BLaER1 (cell line): ENCODE measurements around the gene ARHGAP24.

ENCODE experiments used
- H3K27ac ChIP-seq: shearing (Covaris generic); formaldehyde crosslinking; 2 replicates; pipeline ENCODE4 v1.8.1; 2022
- H3K27me3 ChIP-seq: shearing (Covaris generic); formaldehyde crosslinking; 2 replicates; pipeline ENCODE4 v1.8.1; 2022
- H3K36me3 ChIP-seq: shearing (Covaris generic); formaldehyde crosslinking; 2 replicates; pipeline ENCODE4 v1.8.1; 2022
- H3K4me1 ChIP-seq: shearing (Covaris generic); formaldehyde crosslinking; 2 replicates; pipeline ENCODE4 v1.8.1; 2022
- H3K4me2 ChIP-seq: shearing (Covaris generic); formaldehyde crosslinking; 2 replicates; pipeline ENCODE4 v1.8.1; 2022
- H3K4me3 ChIP-seq: shearing (Covaris generic); formaldehyde crosslinking; 2 replicates; pipeline ENCODE4 v1.8.1; 2022
- H3K9ac ChIP-seq: shearing (Covaris generic); formaldehyde crosslinking; 2 replicates; pipeline ENCODE4 v1.8.1; 2022
- H3K9me3 ChIP-seq: shearing (Covaris generic); formaldehyde crosslinking; 2 replicates; pipeline ENCODE4 v1.8.1; 2022
- H4K20me1 ChIP-seq: shearing (Covaris generic); formaldehyde crosslinking; 2 replicates; pipeline ENCODE4 v1.8.1; 2022
- Cebpa-rat ChIP-seq: shearing (Covaris generic); IDR thresholded peaks from 2 replicates; pipeline ENCODE4 v1.8.1; 2022

Gene ARHGAP24

GRCh38 chr4:85543832-85544231 lies 68.9 kb downstream of the ARHGAP24 start:
- H3K4me2 ChIP-seq = no peak overlapping the region
- no peak overlapping the region for H3K27ac ChIP-seq
- H4K20me1 ChIP-seq = no peaks in the 10 kb centered on the region
- no peak overlapping the region for H3K9ac ChIP-seq
- H3K4me1 ChIP-seq = no peaks in the 10 kb centered on the region
- H3K36me3 ChIP-seq = no peaks in the 10 kb centered on the region
- no peaks in the 10 kb centered on the region for H3K9me3 ChIP-seq
- no peaks in the 10 kb centered on the region for H3K27me3 ChIP-seq
- TF ChIP-seq Cebpa-rat = no peak
- no peak overlapping the region for H3K4me3 ChIP-seq

GRCh38 chr4:85544751-85545150 lies 69.8 kb downstream of the ARHGAP24 start:
- Histone ChIP-seq H3K4me2 (no peak overlapping the region), H3K9ac (no peak overlapping the region), H3K36me3 (no peaks in the 10 kb centered on the region), H3K27me3 (no peaks in the 10 kb centered on the region), H3K9me3 (no peaks in the 10 kb centered on the region), H3K4me3 (no peak overlapping the region), H3K4me1 (no peaks in the 10 kb centered on the region), H4K20me1 (no peaks in the 10 kb centered on the region), H3K27ac (no peak overlapping the region)
- no peak for TF ChIP-seq Cebpa-rat

GRCh38 chr4:85548116-85548515 lies 73.2 kb downstream of the ARHGAP24 start:
- Histone ChIP-seq H3K27ac (no peak overlapping the region), H3K27me3 (no peaks in the 10 kb centered on the region), H3K9ac (no peak overlapping the region), H3K4me3 (no peak overlapping the region), H3K9me3 (no peaks in the 10 kb centered on the region), H3K4me2 (no peak overlapping the region), H4K20me1 (no peaks in the 10 kb centered on the region), H3K36me3 (no peaks in the 10 kb centered on the region), H3K4me1 (no peaks in the 10 kb centered on the region)
- TF ChIP-seq Cebpa-rat = no peak

- no peak for TF ChIP-seq Cebpa-rat
- no peak overlapping the region for H3K4me2 ChIP-seq
- H3K9me3 ChIP-seq = peaks cover 4% of the 10 kb centered on the region; the same call in 1 of the 2 replicates
- no peaks in the 10 kb centered on the region for H3K4me1 ChIP-seq
- H3K9ac ChIP-seq = no peak overlapping the region
- no peak overlapping the region for H3K27ac ChIP-seq
- H3K36me3 ChIP-seq = no peaks in the 10 kb centered on the region
- no peaks in the 10 kb centered on the region for H3K27me3 ChIP-seq
- H4K20me1 ChIP-seq = no peaks in the 10 kb centered on the region
- H3K4me3 ChIP-seq = no peak overlapping the region
Observed at GRCh38 chr4:85548841-85549240, 73.9 kb downstream of the ARHGAP24 start.

GRCh38 chr4:85555206-85555605 lies 80.3 kb downstream of the ARHGAP24 start:
- no peaks in the 10 kb centered on the region for H4K20me1 ChIP-seq
- H3K9me3 ChIP-seq = peaks cover 8% of the 10 kb centered on the region; the same call in 1 of the 2 replicates
- no peak overlapping the region for H3K4me2 ChIP-seq
- no peaks in the 10 kb centered on the region for H3K36me3 ChIP-seq
- H3K4me1 ChIP-seq = peaks cover 7% of the 10 kb centered on the region
- no peak overlapping the region for H3K4me3 ChIP-seq
- H3K27ac ChIP-seq = no peak overlapping the region
- TF ChIP-seq Cebpa-rat = no peak
- H3K9ac ChIP-seq = no peak overlapping the region
- H3K27me3 ChIP-seq = no peaks in the 10 kb centered on the region

- no peak for TF ChIP-seq Cebpa-rat
- H3K9me3 ChIP-seq = peaks cover 8% of the 10 kb centered on the region; the same call in 1 of the 2 replicates
- no peak overlapping the region for H3K27ac ChIP-seq
- no peaks in the 10 kb centered on the region for H3K27me3 ChIP-seq
- no peak overlapping the region for H3K9ac ChIP-seq
- H3K4me1 ChIP-seq = peaks cover 7% of the 10 kb centered on the region
- H3K4me3 ChIP-seq = no peak overlapping the region
- no peaks in the 10 kb centered on the region for H4K20me1 ChIP-seq
- H3K36me3 ChIP-seq = no peaks in the 10 kb centered on the region
- H3K4me2 ChIP-seq = no peak overlapping the region
Observed at GRCh38 chr4:85556283-85556682, 81.3 kb downstream of the ARHGAP24 start.

- H3K9me3 ChIP-seq = peaks cover 8% of the 10 kb centered on the region; the same call in 1 of the 2 replicates
Observed at GRCh38 chr4:85557016-85557901, 82.3 kb downstream of the ARHGAP24 start.

GRCh38 chr4:85565761-85566480 lies 91.0 kb downstream of the ARHGAP24 start:
- TF ChIP-seq Cebpa-rat = no peak
- H3K4me2 ChIP-seq = no peak overlapping the region
- no peaks in the 10 kb centered on the region for H4K20me1 ChIP-seq
- no peaks in the 10 kb centered on the region for H3K36me3 ChIP-seq
- H3K4me1 ChIP-seq = no peaks in the 10 kb centered on the region
- no peaks in the 10 kb centered on the region for H3K9me3 ChIP-seq
- H3K9ac ChIP-seq = no peak overlapping the region
- H3K27ac ChIP-seq = no peak overlapping the region
- H3K4me3 ChIP-seq = no peak overlapping the region
- H3K27me3 ChIP-seq = no peaks in the 10 kb centered on the region; the same call in 1 of the 2 replicates

More at GRCh38 chr4:85557016-85557901, 82.3 kb downstream of the ARHGAP24 start:
- Histone ChIP-seq H3K4me3 (no peak overlapping the region), H3K27ac (no peak overlapping the region), H4K20me1 (no peaks in the 10 kb centered on the region), H3K9ac (no peak overlapping the region), H3K4me1 (peaks cover 7% of the 10 kb centered on the region), H3K36me3 (no peaks in the 10 kb centered on the region), H3K4me2 (no peak overlapping the region), H3K27me3 (no peaks in the 10 kb centered on the region)
- TF ChIP-seq Cebpa-rat = no peak

GRCh38 chr4:85569730-85570299 lies 94.9 kb downstream of the ARHGAP24 start:
- H3K9me3 ChIP-seq = no peaks in the 10 kb centered on the region
- no peak for TF ChIP-seq Cebpa-rat
- no peak overlapping the region for H3K4me2 ChIP-seq
- H4K20me1 ChIP-seq = no peaks in the 10 kb centered on the region
- no peaks in the 10 kb centered on the region for H3K36me3 ChIP-seq
- no peak overlapping the region for H3K27ac ChIP-seq
- H3K9ac ChIP-seq = no peak overlapping the region
- H3K4me1 ChIP-seq = 0 out of 2 replicates have a peak, but pooled peaks cover 6% of the 10 kb centered on the region
- no peak overlapping the region for H3K4me3 ChIP-seq
- H3K27me3 ChIP-seq = no peaks in the 10 kb centered on the region; the same call in 1 of the 2 replicates

- Histone ChIP-seq H4K20me1 (no peaks in the 10 kb centered on the region), H3K4me1 (0 out of 2 replicates have a peak, but pooled peaks cover 6% of the 10 kb centered on the region), H3K27me3 (no peaks in the 10 kb centered on the region; the same call in 1 of the 2 replicates), H3K27ac (no peak overlapping the region), H3K9ac (no peak overlapping the region), H3K36me3 (no peaks in the 10 kb centered on the region), H3K4me2 (no peak overlapping the region), H3K4me3 (no peak overlapping the region), H3K9me3 (no peaks in the 10 kb centered on the region)
- TF ChIP-seq Cebpa-rat = no peak
Observed at GRCh38 chr4:85570388-85570787, 95.4 kb downstream of the ARHGAP24 start.
